Testis (tissue), 2 donors: ENCODE measurements around the gene SOS2.

ENCODE experiments used
- CTCF ChIP-seq, 3 experiments: fragments of 450-650 bp in 2 of 3; fragments of 200-600 bp in 1 of 3; sonication (generic) in 1 of 3; IDR thresholded peaks; one replicate each; pipeline ENCODE4 v1.5.1; 2016 to 2019; ENCODE audit warnings: antibody characterized with exemption in 3 of 3, mild to moderate bottlenecking in 2 of 3, moderate library complexity in 1 of 3
- POLR2A ChIP-seq: fragments of 450-650 bp; IDR thresholded peaks from one replicate; pipeline ENCODE4 v1.6.1; 2017; ENCODE audit warnings: antibody characterized with exemption, mild to moderate bottlenecking, moderate library complexity

GRCh38 chr14:50101417-50101816 lies 130.0 kb downstream of the SOS2 start:
- TF ChIP-seq CTCF (IDR thresholded peaks at IDR 0.05) (no peak), POLR2A (no peak)
